Calu3 (cell line): Measurements from ENCODE around the gene ZNF644. TPM values are rescaled to one million over a fixed set of nuclear protein-coding genes. Genes with fewer than 3 reads are reported as not detected.

Experiments
- BruUV-seq: library from RNA; stranded (reverse); fragments of 400-500 nt; replicated peaks from 2 replicates; lab custom pipeline; 2021; lab: Mats Ljungman, UMichigan
- CTCF ChIA-PET: fragments of 300-600 bp; sonication (Branson Sonifier 250); formaldehyde crosslinking; loops from one replicate; lab custom pipeline; 2022; ENCODE audit warnings: antibody characterized with exemption; lab: Charles Lee
- DNase-seq: peaks from one replicate; pipeline ENCODE4 v3.0.0; 2022
- H3K27ac Mint-ChIP-seq: one replicate; pipeline ENCODE4 v1.8.0; 2022; ENCODE audit warnings: mixed read lengths; ENCODE audit not compliant: unreplicated experiment
- H3K27me3 Mint-ChIP-seq: one replicate; pipeline ENCODE4 v1.8.0; 2022; ENCODE audit warnings: mixed read lengths; ENCODE audit not compliant: unreplicated experiment
- H3K36me3 Mint-ChIP-seq: one replicate; pipeline ENCODE4 v1.8.0; 2022; ENCODE audit warnings: mild to moderate bottlenecking, moderate library complexity, mixed read lengths; ENCODE audit not compliant: insufficient read depth, unreplicated experiment
- H3K4me1 Mint-ChIP-seq: one replicate; pipeline ENCODE4 v1.8.0; 2022; ENCODE audit warnings: mild to moderate bottlenecking, low read depth, mixed read lengths; ENCODE audit not compliant: unreplicated experiment
- H3K4me3 Mint-ChIP-seq: one replicate; pipeline ENCODE4 v1.8.0; 2022; ENCODE audit warnings: mild to moderate bottlenecking, low read depth, moderate library complexity, mixed read lengths; ENCODE audit not compliant: unreplicated experiment
- H3K9me3 Mint-ChIP-seq: one replicate; pipeline ENCODE4 v1.8.0; 2022; ENCODE audit warnings: low read depth, mixed read lengths; ENCODE audit not compliant: unreplicated experiment
- intact Hi-C: fragments of 100-400 bp; cut with micrococcal nuclease; formaldehyde crosslinking; loops from one replicate; pipeline ENCODE4 v1.10.0; 2022; ENCODE audit not compliant: unreplicated experiment
- total RNA-seq: library from RNA; stranded (reverse); gene quantifications from 2 replicates; pipeline ENCODE4 v1.2.3, GENCODE V29; 2022
- TF ChIP-seq, protein P1 (sequence below): fragments of 200-600 bp; IDR thresholded peaks from one replicate; pipeline ENCODE4 v1.8.0; 2022; ENCODE audit warnings: antibody characterized with exemption; ENCODE audit not compliant: unreplicated experiment

ZNF644 gene
- total RNA-seq, 1 experiment from 2014 or later = 76.0 TPM

DNA sequence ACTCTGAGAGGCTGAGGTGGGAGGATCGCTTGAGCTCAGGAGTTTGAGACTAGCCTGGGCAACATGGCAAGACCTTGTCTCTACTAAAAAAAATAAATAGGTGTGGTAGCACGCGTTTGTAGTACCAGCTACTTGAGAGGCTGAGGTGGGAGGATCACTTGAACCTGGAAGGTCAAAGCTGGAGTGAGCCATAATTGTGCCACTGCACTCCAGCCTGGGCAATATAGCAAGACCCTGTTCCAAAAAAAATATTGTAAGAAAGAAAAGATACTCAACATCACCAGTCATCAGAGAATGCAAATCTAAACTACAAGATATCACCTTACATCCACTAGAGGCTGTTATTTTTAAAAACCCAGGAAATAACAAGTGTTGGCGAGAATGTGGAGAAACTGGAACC is 32.5 kb downstream of the ZNF644 start:
- H3K27me3 Mint-ChIP-seq = no peaks in the 10 kb centered on the region
- peaks cover 20% of the 10 kb centered on the region for H3K4me1 Mint-ChIP-seq
- H3K9me3 Mint-ChIP-seq = peaks cover 7% of the 10 kb centered on the region
- no TSS peak for BruUV-seq
- TF ChIP-seq, protein P1, sequence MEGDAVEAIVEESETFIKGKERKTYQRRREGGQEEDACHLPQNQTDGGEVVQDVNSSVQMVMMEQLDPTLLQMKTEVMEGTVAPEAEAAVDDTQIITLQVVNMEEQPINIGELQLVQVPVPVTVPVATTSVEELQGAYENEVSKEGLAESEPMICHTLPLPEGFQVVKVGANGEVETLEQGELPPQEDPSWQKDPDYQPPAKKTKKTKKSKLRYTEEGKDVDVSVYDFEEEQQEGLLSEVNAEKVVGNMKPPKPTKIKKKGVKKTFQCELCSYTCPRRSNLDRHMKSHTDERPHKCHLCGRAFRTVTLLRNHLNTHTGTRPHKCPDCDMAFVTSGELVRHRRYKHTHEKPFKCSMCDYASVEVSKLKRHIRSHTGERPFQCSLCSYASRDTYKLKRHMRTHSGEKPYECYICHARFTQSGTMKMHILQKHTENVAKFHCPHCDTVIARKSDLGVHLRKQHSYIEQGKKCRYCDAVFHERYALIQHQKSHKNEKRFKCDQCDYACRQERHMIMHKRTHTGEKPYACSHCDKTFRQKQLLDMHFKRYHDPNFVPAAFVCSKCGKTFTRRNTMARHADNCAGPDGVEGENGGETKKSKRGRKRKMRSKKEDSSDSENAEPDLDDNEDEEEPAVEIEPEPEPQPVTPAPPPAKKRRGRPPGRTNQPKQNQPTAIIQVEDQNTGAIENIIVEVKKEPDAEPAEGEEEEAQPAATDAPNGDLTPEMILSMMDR = no peak
- H3K4me3 Mint-ChIP-seq = no peak overlapping the region
- no peak for DNase-seq
- no peak overlapping the region for H3K27ac Mint-ChIP-seq
- peaks cover 17% of the 10 kb centered on the region for H3K36me3 Mint-ChIP-seq
- intact Hi-C loops = no loop called here
- CTCF ChIA-PET = no interaction called here

- Mint-ChIP-seq H3K9me3 (peaks cover 7% of the 10 kb centered on the region), H3K36me3 (peaks cover 10% of the 10 kb centered on the region), H3K4me3 (no peak overlapping the region), H3K27ac (no peak overlapping the region), H3K27me3 (no peaks in the 10 kb centered on the region), H3K4me1 (peaks cover 6% of the 10 kb centered on the region)
- intact Hi-C loops = no loop called here
- DNase-seq = no peak
- no TSS peak for BruUV-seq
- CTCF ChIA-PET = no interaction called here
- TF ChIP-seq, protein P1 = no peak
These were observed 34.0 kb downstream of the ZNF644 start for GRCh38 chr1:90987841-90988240.

DNA sequence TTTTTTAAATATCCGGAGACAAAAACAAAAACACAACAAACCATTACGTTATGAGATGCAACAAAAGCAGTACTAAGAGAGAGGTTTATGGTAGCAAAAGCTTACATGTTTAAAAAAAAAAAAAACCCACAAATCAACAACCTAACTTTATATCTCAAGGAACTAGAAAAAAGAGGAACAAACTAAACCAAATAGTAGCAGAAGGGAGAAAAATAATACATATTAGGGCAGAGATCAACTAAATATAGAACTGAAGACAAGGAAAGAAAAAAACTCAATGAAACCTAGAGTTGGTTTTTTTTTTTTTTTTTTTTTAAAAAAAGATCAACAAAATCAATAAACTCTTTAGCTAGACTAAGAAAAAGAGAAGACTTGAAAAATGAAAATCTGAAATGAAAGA is 34.9 kb downstream of the ZNF644 start:
- CTCF ChIA-PET = no interaction called here
- BruUV-seq = no TSS peak
- Mint-ChIP-seq H3K9me3 (peaks cover 7% of the 10 kb centered on the region), H3K4me3 (no peak overlapping the region), H3K27me3 (no peaks in the 10 kb centered on the region), H3K4me1 (no peaks in the 10 kb centered on the region), H3K27ac (no peak overlapping the region), H3K36me3 (peaks cover 4% of the 10 kb centered on the region)
- no peak for DNase-seq
- intact Hi-C loops = no loop called here
- TF ChIP-seq, protein P1 = no peak

- Mint-ChIP-seq H3K4me3 (no peak overlapping the region), H3K27me3 (no peaks in the 10 kb centered on the region), H3K36me3 (peaks cover 35% of the 10 kb centered on the region), H3K9me3 (no peaks in the 10 kb centered on the region), H3K27ac (no peak overlapping the region), H3K4me1 (peaks cover 30% of the 10 kb centered on the region)
- no peak for DNase-seq
- intact Hi-C loops = no loop called here
- TF ChIP-seq, protein P1 = no peak
- CTCF ChIA-PET = no interaction called here
- no TSS peak for BruUV-seq
These were observed 44.3 kb downstream of the ZNF644 start for GRCh38 chr1:90977522-90977921.
